HG03469 (cell line): Measurements from ENCODE around the gene EML1.

Source experiments
- ATAC-seq: cut with Tn5 transposase; IDR thresholded peaks from one replicate; pipeline ENCODE4 v1.9.1; 2021; ENCODE audit warnings: mild to moderate bottlenecking, moderate library complexity, moderate number of reproducible peaks; ENCODE audit not compliant: unreplicated experiment

EML1 gene

GRCh38 chr14:99775351-99775750, 17.9 kb upstream of the EML1 start:
- ATAC-seq: no peak

DNA sequence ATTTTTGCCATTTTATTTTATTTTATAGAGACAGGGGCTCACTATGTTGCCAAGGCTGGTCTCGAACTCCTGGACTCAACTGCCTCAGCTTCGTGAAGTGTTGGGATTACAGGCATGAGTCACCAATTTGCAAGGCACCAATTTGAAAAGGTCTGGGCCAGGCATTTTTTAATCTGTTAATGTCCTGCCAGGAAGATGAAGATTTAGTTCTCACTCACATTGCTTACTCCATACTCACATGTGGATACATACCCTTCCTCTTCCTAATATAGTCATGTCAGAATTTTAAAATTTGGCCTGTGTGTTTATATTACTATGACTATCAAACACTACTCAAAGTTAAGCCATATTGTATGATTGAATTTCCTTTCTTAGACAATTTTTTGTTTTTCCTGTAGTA, 15.3 kb upstream of the EML1 start:
- ATAC-seq: no peak

- no peak for ATAC-seq
Measured at GRCh38 chr14:99779751-99780150, 13.5 kb upstream of the EML1 start.

DNA sequence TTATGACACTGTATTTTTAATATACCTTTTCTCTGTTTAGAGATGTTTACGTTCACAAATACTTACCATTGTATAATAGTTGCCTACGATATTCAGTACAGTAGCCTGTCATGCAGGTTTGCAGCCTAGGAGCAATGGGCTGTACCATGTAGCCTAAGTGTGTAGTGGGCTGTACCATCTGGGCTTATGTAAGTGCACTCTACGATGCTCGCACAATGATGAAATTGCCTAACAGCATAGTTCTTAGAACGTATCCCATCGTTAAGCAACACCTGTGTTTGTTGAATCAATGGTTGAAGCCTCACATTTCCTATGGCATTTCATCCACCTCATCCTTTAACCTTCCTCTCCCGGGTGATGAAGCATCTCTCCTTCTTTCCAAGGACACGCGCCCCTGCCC, 12.5 kb upstream of the EML1 start:
- ATAC-seq: no peak

GRCh38 chr14:99781091-99781490, 12.1 kb upstream of the EML1 start:
- ATAC-seq: no peak

DNA sequence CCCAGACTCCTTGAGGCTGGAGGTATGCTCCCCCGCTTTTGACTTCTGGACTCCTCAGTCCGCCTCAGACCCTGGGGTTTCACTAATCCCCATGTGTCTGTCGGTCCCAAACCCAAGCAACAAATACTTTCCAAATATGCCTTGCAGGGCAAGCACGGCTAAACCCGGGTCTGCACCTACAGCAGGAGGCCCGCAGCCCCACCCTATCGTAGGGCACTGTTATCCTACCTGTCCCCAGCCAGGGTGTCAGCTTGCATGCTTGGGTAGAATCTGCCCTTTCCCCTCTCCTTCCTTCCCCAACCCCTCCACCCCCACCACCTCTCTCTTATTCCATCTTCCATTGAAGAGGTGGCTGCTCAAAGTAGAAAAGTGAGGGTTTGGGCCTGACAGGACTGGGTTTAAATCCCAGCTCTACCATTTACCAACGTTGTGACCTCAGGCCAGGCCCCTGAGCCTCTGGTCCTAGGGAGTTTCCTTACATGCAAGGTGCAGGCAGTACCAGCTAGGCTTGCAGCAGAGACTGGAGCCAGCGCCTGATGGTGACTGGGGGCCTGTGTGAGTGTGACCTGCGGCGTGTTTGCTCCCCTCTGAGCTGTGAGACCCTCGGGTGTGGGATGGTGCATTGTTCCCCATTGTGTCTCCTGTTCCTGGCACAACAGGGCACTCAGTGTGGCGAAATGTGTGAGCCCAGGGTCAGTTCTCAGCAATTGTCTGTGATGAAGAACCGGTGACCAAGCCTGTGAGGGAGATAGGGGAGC, 11.2 kb upstream of the EML1 start:
- ATAC-seq: no peak

GRCh38 chr14:99784508-99784907, 8.7 kb upstream of the EML1 start:
- no peak for ATAC-seq

DNA sequence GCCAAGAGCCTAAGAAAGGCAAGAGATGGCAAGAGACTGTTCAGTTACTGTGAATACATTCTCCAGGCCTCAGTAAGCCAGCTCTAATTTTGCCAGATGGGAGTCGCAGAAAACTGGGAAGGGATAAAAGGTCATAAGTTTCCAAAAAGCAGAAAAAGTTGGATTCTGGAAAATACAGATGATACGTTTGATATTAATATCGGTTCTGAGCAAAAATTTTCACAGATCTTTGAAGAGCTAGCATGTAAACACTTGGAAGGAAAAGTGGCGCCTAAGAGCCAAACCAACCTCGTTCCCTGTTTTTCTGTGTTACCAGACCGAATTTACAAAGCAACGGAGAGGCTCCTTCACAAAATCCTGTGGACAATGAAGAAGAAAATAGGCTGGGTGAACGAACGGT, 7.8 kb upstream of the EML1 start:
- no peak for ATAC-seq

GRCh38 chr14:99786511-99786989, 6.7 kb upstream of the EML1 start:
- ATAC-seq: no peak

DNA sequence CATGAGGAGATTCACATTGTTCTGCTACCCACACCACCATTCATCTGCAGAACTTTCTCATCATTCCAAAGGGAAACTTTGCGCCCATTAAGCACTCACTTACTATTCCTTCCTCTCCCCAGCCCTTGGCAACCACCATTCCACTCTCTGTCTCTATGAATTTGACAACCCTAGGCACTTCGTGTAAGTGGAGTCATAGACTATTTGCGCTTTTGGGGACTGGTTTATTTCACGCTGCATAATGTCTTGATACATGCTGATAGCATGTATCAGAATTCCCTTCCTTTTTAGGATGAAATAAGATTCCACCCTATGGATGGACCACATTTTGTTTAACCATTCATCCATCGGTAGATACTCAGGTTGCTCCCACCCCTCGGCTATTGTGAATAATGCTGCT, 4.5 kb upstream of the EML1 start:
- no peak for ATAC-seq

DNA sequence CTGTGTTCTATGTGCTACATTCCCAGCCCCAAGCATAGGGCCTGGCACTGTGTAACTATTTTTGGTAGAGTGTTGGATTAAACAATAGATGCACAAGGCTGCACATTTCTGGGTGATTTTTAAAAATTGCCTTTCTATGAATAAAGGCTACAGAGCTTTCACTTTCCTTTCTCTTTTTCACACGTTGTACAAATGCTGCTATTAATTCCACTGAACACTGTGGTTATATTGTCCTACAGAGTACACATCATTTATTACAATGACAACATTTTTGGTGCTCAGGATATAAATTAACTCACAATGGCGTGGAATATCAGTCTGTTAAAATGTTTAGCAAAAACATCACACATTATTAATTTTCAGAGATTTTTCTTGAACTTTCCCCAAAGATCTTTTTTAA, 3.6 kb upstream of the EML1 start:
- no peak for ATAC-seq

GRCh38 chr14:99790201-99790977, 2.8 kb upstream of the EML1 start:
- ATAC-seq: no peak

DNA sequence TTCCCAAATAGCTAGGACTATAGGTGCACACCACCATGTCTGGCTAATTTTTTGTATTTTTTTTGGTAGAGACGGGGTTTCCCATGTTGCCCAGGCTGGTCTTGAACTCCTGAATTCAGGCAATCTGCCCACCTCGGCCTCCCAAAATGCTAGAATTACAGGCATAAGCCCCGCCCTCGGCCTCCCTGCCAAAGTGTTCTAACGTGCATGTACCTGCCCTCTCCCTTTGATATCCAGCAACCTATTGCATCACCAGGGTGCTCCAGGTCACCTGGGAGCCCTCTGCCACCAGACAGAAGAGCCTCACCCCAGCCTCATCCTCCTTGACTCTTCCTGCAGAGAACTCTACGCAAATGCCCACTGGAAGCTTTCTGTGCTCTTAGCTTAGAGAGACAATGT, 2.2 kb upstream of the EML1 start:
- no peak for ATAC-seq

GRCh38 chr14:99791476-99792209, 1.6 kb upstream of the EML1 start:
- ATAC-seq: no peak

GRCh38 chr14:99792210-99792535, 1.0 kb upstream of the EML1 start:
- ATAC-seq: no peak

DNA sequence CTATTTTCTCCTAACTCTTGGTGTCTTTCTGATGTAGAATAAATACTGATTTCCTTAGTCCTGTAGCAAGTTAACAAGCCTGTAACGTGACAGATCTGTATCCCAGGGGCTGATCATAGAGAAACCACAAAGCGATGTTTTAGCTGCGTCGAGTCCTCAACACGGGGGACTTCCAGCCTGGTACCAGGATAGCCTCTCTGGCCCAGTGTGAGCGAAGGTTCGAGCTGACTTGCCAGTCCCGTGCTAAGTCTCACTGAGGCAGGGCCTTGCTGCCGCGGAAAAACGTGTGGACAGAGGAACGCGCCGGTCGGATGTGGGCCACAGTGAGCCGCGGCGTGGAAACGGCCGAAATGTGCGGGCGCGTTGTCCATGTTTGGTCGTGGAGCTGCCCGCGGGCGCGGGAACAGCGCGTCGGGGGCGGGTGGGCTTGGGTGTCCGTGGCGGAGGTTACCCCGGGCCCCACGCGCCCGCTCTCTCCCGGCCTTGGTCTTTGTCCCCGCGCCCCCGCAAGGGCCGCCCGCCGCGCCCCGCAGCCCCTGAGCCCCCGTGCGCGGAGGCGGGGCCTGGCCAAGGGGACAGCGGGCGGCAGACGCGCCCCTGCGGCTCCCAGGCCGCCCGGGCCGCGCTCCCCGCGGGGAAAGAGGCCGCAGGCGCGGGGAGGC, 531 bp upstream of the EML1 start:
- ATAC-seq: no peak

- ATAC-seq: no peak
Measured at GRCh38 chr14:99794151-99794780, 1.1 kb downstream of the EML1 start.

DNA sequence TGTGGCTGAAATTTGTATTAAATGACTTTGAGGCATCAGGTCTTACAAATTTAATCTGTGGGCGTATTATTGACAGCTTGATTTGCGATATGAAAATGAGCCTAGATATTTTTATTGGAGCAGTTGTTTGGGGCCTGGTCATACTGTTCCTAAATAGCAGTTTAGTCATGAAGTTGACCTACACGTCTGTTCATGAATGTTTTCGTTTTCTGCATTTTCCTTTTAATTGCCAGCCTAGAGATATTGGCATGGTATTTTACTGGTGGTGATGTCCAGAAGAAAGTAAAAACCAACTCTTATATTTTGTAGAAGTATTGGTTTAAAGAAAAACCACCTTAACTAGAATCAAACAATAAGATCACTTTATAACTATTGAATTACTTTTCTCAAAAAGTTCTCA, 1.8 kb downstream of the EML1 start:
- no peak for ATAC-seq

DNA sequence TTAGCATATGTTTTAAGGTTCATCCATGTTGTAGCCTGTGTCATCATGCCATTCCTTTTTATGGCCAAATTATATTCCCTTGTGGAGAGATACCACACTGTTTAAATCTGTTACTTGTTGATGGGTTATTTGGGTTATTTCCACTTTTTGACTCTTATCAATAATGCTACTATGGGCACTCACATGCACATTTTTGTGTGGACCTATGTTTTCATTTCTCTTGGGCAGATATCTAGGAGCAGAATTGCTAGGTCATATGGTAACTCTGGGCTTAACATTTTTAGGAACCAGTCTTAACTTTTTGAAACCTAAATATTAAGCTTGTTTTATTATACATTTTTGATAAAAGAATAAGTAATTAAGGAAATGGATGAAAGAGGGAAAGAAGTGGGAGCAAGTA, 4.0 kb downstream of the EML1 start:
- no peak for ATAC-seq

GRCh38 chr14:99800781-99801180, 7.6 kb downstream of the EML1 start:
- no peak for ATAC-seq
